Activated T-cell treated with anti-CD3 and anti-CD28 coated beads for 4 hours (primary cell): ENCODE data around the gene ASB2.

Source experiments
- DNase-seq: peaks from one replicate; pipeline ENCODE4 v3.0.0-alpha.2; 2020

Gene ASB2

GRCh38 chr14:93960108-93960475 lies 16.3 kb downstream of the ASB2 start:
- no peak for DNase-seq

- peak; percentile 83 for DNase-seq
Measured at GRCh38 chr14:93959239-93960107, 16.9 kb downstream of the ASB2 start.

GRCh38 chr14:93958567-93959238 lies 17.7 kb downstream of the ASB2 start:
- no peak for DNase-seq

- no peak for DNase-seq
Measured at GRCh38 chr14:93957751-93958566, 18.4 kb downstream of the ASB2 start.

- DNase-seq, result no peak
Measured at GRCh38 chr14:93957333-93957710, 19.0 kb downstream of the ASB2 start.

GRCh38 chr14:93956514-93957332 lies 19.6 kb downstream of the ASB2 start:
- DNase-seq, result no peak

- DNase-seq, result no peak
Measured at GRCh38 chr14:93955850-93956481, 20.4 kb downstream of the ASB2 start.

GRCh38 chr14:93954900-93955849 lies 21.2 kb downstream of the ASB2 start:
- no peak for DNase-seq

- DNase-seq, result no peak
Measured at GRCh38 chr14:93954516-93954830, 21.9 kb downstream of the ASB2 start.

GRCh38 chr14:93953739-93954515 lies 22.4 kb downstream of the ASB2 start:
- no peak for DNase-seq

GRCh38 chr14:93953263-93953662 lies 23.1 kb downstream of the ASB2 start:
- no peak for DNase-seq

GRCh38 chr14:93952829-93953228 lies 23.5 kb downstream of the ASB2 start:
- no peak for DNase-seq

- no peak for DNase-seq
Measured at GRCh38 chr14:93951635-93952540, 24.5 kb downstream of the ASB2 start.

- no peak for DNase-seq
Measured at GRCh38 chr14:93950948-93951634, 25.3 kb downstream of the ASB2 start.

GRCh38 chr14:93949511-93950075 lies 26.8 kb downstream of the ASB2 start:
- DNase-seq, result no peak

GRCh38 chr14:93947282-93947681 lies 29.1 kb downstream of the ASB2 start:
- DNase-seq, result no peak

GRCh38 chr14:93946541-93947090 lies 29.8 kb downstream of the ASB2 start:
- no peak for DNase-seq

- DNase-seq, result no peak
Measured at GRCh38 chr14:93946104-93946503, 30.3 kb downstream of the ASB2 start.
